SU-DHL-6 (cell line): ENCODE results near the gene WDR81.

Experiments
- H2AFZ ChIP-seq: fragments of 200-600 bp; sonication (generic); 2 replicates; pipeline ENCODE4 v1.6.1; 2014; ENCODE audit warnings: low read depth, mild to moderate bottlenecking, moderate library complexity, mixed read lengths, antibody characterized with exemption, low read length; ENCODE audit not compliant: severe bottlenecking
- H3F3A ChIP-seq: fragments of 200-600 bp; shearing (Covaris generic); 2 replicates; pipeline ENCODE4 v1.6.0; 2016; ENCODE audit warnings: antibody characterized with exemption, mild to moderate bottlenecking; ENCODE audit not compliant: insufficient read depth
- H3K27ac ChIP-seq: fragments of 200-600 bp; sonication (generic); 2 replicates; pipeline ENCODE4 v1.5.1; 2016; ENCODE audit warnings: low read depth, mild to moderate bottlenecking, low read length, moderate library complexity, mixed read lengths
- H3K27me3 ChIP-seq: fragments of 200-600 bp; sonication (generic), shearing (Covaris generic); 2 replicates; pipeline ENCODE4 v1.6.0; 2014; ENCODE audit warnings: mild to moderate bottlenecking, low read length
- H3K36me3 ChIP-seq: fragments of 200-600 bp; sonication (generic); 2 replicates; pipeline ENCODE4 v1.6.1; 2014; ENCODE audit warnings: mild to moderate bottlenecking, low read length, mixed read lengths
- H3K4me2 ChIP-seq: fragments of 300-600, 200-600 bp; shearing (Covaris generic), sonication (generic); 2 replicates; pipeline ENCODE4 v1.6.0; 2014; ENCODE audit warnings: low read length, low read depth, mild to moderate bottlenecking; ENCODE audit not compliant: poor library complexity, severe bottlenecking
- H3K4me3 ChIP-seq: fragments of 200-600 bp; sonication (generic); 2 replicates; pipeline ENCODE4 v1.5.1; 2014; ENCODE audit warnings: antibody characterized with exemption, low read length, mild to moderate bottlenecking, mixed read lengths; ENCODE audit not compliant: insufficient read depth, poor library complexity, severe bottlenecking
- H3K79me2 ChIP-seq: fragments of 200-600 bp; sonication (generic); 2 replicates; pipeline ENCODE4 v1.6.1; 2014; ENCODE audit warnings: mild to moderate bottlenecking, low read length, moderate library complexity; ENCODE audit not compliant: insufficient read depth
- H3K9ac ChIP-seq: fragments of 200-600 bp; sonication (generic); 2 replicates; pipeline ENCODE4 v1.7.0; 2014; ENCODE audit warnings: mild to moderate bottlenecking, low read length
- H3K9me2 ChIP-seq: fragments of 200-600 bp; sonication (generic); replicated peaks from 2 replicates; pipeline ENCODE4 v1.6.1; 2014; ENCODE audit warnings: low read length; ENCODE audit not compliant: insufficient read depth
- H3K9me3 ChIP-seq: fragments of 200-600 bp; sonication (generic); 2 replicates; pipeline ENCODE4 v1.6.1; 2014; ENCODE audit warnings: low read length, mixed read lengths; ENCODE audit not compliant: insufficient read depth
- H4K20me1 ChIP-seq: fragments of 200-600 bp; sonication (generic); 2 replicates; pipeline ENCODE4 v1.6.1; 2014; ENCODE audit warnings: low read depth, mild to moderate bottlenecking, antibody characterized with exemption, low read length, moderate library complexity, mixed read lengths
- EZH2phosphoT487 ChIP-seq: fragments of 200-600 bp; sonication (generic), shearing (Covaris generic); conservative IDR thresholded peaks from 2 replicates; pipeline ENCODE4 v1.6.1; 2018; ENCODE audit warnings: mild to moderate bottlenecking, antibody characterized with exemption, low read length, moderate library complexity, mixed read lengths
- TF ChIP-seq, protein P1 (sequence below): fragments of 200-600 bp; sonication (generic); IDR thresholded peaks from one replicate; pipeline ENCODE4 v1.5.1; 2017; ENCODE audit warnings: antibody characterized with exemption, mild to moderate bottlenecking, low read length, moderate library complexity; ENCODE audit not compliant: insufficient read depth, poor library complexity, severe bottlenecking

WDR81 gene

DNA sequence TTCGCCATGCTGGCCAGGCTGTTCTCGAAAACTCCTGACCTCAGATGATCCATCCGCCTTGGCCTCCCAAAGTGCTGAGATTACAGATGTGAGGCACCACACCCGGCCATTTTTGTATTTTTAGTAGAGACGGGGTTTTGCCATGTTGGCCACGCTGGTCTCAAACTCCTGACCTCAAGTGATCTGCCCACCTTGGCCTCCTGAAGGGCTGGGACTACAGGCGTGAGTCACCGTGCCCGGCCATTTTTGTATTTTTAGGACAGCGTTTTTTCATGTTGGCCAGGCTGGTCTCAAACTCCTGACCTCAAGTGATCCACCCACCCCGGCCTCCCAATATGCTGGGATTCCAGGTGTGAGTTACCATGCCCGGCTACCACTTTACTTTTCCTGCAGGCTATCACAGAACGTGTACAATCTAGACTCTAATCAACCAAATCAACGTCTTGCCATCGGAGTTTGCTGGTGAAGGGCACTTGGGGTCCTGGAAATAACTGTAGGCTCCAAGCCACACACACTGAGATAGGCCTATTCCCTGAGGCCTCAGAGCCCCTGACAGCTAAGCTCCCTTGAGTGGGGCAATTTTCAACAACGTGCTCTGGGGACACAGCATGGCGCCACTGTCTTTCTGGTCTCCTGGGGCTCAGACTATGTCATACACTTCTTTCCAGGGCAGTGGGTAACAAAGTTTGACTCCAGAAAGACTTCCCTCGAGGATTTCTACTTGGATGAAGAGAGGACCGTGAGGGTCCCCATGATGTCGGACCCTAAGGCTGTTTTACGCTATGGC is 50.1 kb downstream of the WDR81 start:
- H3F3A ChIP-seq, result no peaks in the 10 kb centered on the region
- H3K36me3 ChIP-seq, result no peaks in the 10 kb centered on the region
- no peak overlapping the region for H3K4me3 ChIP-seq
- H3K9ac ChIP-seq, result no peak overlapping the region
- H3K4me2 ChIP-seq, result no peak overlapping the region
- no peak overlapping the region for H2AFZ ChIP-seq
- H3K27me3 ChIP-seq, result no peaks in the 10 kb centered on the region
- H3K9me2 ChIP-seq, result no peaks in the 10 kb centered on the region
- H3K27ac ChIP-seq, result no peak overlapping the region
- H3K9me3 ChIP-seq, result no peaks in the 10 kb centered on the region
- H4K20me1 ChIP-seq, result no peaks in the 10 kb centered on the region
- no peaks in the 10 kb centered on the region for H3K79me2 ChIP-seq
- no peak for TF ChIP-seq EZH2phosphoT487

DNA sequence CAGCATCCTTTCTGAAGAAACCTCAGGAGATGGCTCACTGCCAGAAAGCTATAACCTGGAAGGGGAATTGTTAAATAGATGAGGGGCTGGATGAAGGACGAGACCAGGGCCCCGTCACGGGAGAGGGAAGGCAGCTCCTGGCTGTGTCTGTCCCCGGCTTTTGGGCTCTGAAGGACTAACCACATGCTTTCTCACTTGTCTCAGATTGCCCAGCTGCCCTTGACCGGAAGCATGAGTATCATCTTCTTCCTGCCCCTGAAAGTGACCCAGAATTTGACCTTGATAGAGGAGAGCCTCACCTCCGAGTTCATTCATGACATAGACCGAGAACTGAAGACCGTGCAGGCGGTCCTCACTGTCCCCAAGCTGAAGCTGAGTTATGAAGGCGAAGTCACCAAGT is 51.8 kb downstream of the WDR81 start:
- Histone ChIP-seq H3K9ac (no peak overlapping the region), H3K4me3 (no peak overlapping the region), H2AFZ (no peak overlapping the region), H3K9me3 (no peaks in the 10 kb centered on the region), H3F3A (no peaks in the 10 kb centered on the region), H3K36me3 (no peaks in the 10 kb centered on the region), H3K79me2 (no peaks in the 10 kb centered on the region), H3K27me3 (no peaks in the 10 kb centered on the region), H3K4me2 (no peak overlapping the region), H3K27ac (no peak overlapping the region), H3K9me2 (no peaks in the 10 kb centered on the region), H4K20me1 (no peaks in the 10 kb centered on the region)
- TF ChIP-seq, protein P1, sequence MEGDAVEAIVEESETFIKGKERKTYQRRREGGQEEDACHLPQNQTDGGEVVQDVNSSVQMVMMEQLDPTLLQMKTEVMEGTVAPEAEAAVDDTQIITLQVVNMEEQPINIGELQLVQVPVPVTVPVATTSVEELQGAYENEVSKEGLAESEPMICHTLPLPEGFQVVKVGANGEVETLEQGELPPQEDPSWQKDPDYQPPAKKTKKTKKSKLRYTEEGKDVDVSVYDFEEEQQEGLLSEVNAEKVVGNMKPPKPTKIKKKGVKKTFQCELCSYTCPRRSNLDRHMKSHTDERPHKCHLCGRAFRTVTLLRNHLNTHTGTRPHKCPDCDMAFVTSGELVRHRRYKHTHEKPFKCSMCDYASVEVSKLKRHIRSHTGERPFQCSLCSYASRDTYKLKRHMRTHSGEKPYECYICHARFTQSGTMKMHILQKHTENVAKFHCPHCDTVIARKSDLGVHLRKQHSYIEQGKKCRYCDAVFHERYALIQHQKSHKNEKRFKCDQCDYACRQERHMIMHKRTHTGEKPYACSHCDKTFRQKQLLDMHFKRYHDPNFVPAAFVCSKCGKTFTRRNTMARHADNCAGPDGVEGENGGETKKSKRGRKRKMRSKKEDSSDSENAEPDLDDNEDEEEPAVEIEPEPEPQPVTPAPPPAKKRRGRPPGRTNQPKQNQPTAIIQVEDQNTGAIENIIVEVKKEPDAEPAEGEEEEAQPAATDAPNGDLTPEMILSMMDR, result no peak
- TF ChIP-seq EZH2phosphoT487, result no peak

DNA sequence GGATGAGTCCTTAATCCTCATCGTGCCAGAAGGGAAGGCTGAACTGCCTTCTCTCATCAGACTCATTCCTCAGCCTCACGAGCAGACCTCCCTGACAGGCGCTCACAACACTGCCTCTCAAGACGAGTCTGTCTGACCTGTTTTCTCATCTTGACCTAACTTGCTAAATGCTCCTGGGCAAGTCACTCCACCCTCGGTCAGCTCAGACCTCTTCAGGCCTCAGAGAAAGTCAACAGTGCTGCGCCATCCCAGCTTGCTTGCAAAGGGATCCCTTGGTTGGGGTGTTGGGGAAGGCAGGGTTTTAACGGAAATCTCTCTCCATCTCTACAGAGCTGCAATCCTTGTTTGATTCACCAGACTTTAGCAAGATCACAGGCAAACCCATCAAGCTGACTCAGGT is 52.4 kb downstream of the WDR81 start:
- H3K4me2 ChIP-seq, result no peak overlapping the region
- no peak overlapping the region for H3K4me3 ChIP-seq
- no peak overlapping the region for H3K9ac ChIP-seq
- no peaks in the 10 kb centered on the region for H3K36me3 ChIP-seq
- no peaks in the 10 kb centered on the region for H4K20me1 ChIP-seq
- no peaks in the 10 kb centered on the region for H3F3A ChIP-seq
- no peak overlapping the region for H3K27ac ChIP-seq
- no peaks in the 10 kb centered on the region for H3K79me2 ChIP-seq
- no peaks in the 10 kb centered on the region for H3K9me2 ChIP-seq
- H2AFZ ChIP-seq, result no peak overlapping the region
- H3K9me3 ChIP-seq, result no peaks in the 10 kb centered on the region
- no peak for TF ChIP-seq EZH2phosphoT487
- TF ChIP-seq, protein P1, result no peak
- H3K27me3 ChIP-seq, result no peaks in the 10 kb centered on the region

DNA sequence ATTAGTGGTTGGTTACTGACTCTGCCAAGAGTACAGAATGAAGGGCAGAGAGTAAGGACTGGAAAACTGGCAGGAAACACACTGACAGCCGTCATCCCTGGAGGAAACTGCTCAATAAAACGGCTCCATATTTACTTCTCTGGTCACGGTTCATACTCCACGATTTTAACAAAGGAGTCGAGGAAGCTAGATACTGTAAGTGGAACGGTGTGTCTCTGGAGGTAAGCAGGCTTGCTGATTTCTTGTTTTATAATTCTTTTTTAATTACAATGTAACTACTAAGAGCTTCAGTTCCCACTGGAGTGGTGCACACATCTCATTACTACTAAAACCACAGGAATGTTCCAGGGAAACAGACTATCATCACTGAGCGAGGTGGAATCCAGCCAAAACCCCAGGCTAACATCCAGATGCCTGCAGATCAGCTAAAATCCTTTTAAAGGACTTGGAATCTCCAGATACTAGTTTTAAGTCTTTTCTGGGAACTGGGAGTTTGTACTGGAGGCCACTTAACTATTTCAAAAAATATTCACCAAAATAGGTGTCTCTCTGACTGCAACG is 55.1 kb downstream of the WDR81 start:
- H3K9me3 ChIP-seq, result no peaks in the 10 kb centered on the region
- H3K27me3 ChIP-seq, result no peaks in the 10 kb centered on the region
- H3K4me3 ChIP-seq, result no peak overlapping the region
- no peak overlapping the region for H3K9ac ChIP-seq
- no peak overlapping the region for H3K4me2 ChIP-seq
- H3K79me2 ChIP-seq, result no peaks in the 10 kb centered on the region
- no peaks in the 10 kb centered on the region for H3K9me2 ChIP-seq
- H3F3A ChIP-seq, result no peaks in the 10 kb centered on the region
- H3K27ac ChIP-seq, result no peak overlapping the region
- TF ChIP-seq EZH2phosphoT487, result no peak
- TF ChIP-seq, protein P1, result no peak
- H3K36me3 ChIP-seq, result peaks cover 3% of the 10 kb centered on the region; the same call in 1 of the 2 replicates
- no peaks in the 10 kb centered on the region for H4K20me1 ChIP-seq
- no peak overlapping the region for H2AFZ ChIP-seq
